GM21529 (cell line): Measurements from ENCODE around the gene BEND6.

Experiments used
- ATAC-seq: cut with Tn5 transposase; IDR thresholded peaks from one replicate; pipeline ENCODE4 v1.9.1; 2021; ENCODE audit not compliant: unreplicated experiment

BEND6 gene, protein sequence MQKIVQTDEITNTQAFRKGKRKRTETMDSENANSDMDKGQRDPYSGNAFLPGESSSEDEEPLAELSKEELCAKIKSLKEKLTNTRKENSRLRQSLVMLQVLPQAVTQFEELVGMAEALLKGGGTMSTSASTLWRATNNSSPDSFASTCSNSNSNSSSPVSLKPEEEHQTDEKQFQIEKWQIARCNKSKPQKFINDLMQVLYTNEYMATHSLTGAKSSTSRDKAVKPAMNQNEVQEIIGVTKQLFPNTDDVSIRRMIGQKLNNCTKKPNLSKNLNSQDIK

GRCh38 chr6:56954403-56955170, at the start of gene BEND6:
Gene BEND6, plus strand, starts transcription at chr6:56955107. Its CDS starts 26,704 bp downstream, at chr6:56981811.
- ATAC-seq: peak; percentile 37

DNA sequence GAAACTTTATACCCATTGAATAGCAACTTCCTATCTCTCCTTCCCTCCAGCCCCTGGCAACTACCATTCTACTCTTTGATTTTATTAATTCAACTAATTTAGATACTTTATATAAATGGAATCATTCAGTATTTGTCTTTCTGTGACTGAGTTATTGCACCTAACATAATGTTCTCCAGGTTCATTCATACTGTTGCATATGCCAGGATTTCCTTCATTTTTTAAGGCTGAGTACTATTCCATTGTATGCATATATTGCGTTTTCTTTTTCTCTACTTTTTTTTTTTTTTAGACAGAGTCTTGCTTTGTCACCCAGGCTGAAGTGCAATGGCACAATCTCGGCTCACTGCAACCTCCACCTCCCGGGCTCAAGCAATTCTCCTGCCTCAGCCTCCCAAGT, 49.5 kb upstream of the BEND6 start:
- no peak for ATAC-seq

- ATAC-seq: no peak
Measured at GRCh38 chr6:56906752-56907151, 48.2 kb upstream of the BEND6 start.

DNA sequence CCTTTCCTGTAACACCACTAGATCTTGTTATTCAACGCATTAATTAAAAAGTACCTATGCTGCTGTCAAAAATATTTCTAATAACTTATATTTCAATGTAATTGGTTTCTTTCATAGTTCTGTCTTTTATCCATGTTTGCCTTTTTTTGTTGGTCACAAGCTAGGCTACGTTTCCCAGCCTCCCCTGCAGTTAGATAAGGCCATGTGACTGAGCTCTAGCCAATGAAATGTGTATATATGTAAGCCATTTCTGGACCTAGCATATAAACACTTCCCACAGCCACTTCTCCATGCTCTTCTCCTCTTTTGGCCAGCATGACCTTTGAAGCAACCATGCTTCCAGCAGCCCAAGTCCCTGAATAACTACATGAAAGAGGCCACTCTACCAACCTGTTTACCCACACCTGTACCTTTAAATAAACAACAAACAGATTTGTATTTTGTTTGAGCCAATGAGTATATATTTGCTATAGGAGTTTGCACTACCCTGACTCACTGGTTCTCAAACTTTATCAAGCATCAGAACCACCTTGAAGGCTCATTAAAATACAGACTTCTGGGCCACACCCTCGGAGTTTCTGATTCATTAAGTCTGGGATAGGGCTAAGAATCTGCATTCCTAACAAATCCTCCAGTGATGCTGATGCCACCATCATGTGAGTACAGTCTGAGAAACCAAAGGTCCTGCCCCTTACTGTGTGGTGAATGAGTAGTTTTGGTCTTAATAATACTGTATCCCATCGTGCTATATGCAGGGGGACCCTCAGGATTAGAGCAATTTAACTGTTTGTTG, 45.6 kb upstream of the BEND6 start:
- ATAC-seq: no peak

- no peak for ATAC-seq
Measured at GRCh38 chr6:56911847-56912246, 43.1 kb upstream of the BEND6 start.

DNA sequence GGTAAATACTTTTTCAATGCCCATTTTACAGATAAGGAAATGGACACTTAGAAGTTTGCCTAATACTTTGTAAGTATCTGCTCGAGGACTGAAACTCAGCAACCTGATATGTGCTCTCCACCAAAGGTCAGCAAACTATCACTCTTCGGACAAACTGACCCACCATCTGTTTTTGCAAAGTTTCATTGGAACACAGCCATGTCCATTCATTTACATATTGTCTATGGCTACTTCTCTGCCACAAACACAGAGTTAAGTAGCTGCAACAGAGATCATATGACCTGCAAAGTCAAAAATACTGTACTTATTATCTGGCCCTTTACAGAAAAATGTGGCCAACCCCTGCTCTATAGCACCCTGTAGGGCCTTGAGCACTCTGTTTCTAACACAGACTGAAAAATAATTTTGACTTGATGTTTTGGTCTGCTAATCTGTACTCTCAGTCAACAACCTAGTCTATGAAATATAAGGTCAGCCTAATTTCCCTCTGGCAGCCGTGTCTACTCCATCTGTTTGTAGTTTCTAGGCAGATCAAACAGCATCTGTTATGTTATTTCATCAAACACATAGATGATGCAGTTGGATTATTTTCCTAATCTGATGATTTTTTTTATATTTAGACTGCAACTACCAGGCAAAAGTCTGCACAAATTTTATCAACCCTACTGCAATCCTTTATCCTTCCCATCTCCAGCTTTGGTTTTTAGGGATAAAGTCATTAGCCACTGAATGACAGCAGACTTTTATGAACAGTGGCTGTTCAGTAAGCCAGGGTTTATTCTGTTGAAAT, 41.4 kb upstream of the BEND6 start:
- ATAC-seq: no peak

DNA sequence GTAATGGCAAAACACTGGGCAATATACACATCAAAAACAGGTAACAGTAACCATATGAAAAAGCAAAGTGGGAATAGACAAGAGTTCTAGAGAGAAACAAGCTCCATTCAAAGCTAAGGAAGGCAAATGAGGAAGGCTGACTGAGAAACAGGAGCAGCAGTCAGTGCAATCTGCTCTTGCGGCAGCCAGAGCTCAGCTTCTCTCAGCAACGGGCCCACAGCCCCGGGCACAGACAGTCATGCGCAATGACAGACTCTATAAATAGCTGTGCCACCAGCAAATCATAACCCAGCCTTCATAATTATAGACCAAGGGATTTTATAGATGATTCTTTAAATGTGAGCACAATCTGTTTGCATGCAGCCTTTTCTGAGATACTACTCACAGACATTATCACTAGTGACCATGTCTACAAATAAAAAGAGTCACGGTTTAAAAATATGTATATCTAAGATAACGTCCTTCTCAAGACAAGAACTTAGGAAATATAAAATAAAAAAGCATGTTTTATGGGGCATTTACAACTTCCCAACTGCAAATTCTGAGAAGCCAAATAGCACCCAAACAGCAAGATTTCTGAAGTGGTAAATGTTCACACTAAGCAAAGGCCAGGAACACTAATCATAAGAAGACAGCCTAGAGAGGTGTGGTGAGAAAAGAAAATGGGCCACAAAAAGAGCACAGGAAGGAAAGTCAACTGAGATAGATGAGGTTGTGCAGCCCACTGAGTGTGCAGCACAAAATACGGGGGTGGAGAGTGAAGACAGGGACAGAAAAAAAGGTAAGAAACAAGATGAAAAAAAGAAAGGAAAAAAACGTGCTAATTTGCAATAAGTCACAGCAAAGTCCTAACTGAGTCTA, 39.9 kb upstream of the BEND6 start:
- no peak for ATAC-seq

DNA sequence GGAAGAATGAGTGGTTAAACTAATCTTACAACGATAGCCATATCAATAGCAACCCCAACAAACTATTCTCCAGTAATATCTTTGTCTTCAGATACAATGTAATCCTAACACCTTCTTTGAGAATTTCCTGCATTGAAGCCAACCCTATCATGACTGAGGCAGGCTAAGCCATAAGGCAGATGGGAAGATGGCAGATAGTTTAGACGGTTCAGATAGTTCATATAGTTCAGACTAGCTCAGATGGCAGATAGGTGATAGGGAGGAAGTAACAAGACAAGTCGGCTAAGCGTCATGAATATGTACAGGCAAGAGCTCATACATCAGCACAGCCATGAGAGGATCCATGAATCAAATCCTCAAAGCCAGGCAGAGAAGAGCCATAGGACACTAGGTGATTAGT, 39.1 kb upstream of the BEND6 start:
- no peak for ATAC-seq

DNA sequence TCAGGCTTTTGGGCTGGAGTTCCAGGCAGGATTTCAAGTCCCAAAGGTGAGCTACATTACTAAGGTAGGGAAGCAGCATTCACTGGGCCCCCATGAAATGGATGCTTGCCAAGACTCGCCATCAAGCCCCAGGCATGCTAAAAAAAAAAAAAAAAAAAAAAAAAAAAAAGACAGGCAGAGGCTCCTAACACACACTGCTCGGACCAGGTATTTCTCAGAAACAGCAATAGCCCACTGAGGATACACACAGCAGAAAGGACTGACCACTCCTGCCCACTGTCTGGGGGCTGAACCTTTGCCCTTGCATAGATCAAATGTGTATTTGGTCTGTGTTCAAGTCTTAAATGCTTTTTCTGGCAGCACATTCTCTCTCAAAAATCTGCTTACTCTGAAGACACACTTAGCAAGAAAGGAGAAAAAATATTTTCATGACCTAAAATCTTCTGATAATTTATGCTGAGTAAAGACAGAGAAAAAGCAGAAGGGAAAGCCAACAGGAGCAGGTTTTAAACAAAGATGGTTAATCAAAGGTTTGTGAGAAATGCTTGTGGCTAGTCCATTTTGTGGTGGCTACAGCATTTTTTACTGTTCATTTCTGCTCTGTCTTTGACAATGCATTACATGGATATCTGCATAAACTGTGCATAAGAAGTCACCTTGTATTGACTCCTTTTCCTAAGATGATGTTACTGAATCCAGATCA, 37.9 kb upstream of the BEND6 start:
- ATAC-seq: peak; percentile 44

GRCh38 chr6:56922645-56923044, 32.3 kb upstream of the BEND6 start:
- no peak for ATAC-seq

DNA sequence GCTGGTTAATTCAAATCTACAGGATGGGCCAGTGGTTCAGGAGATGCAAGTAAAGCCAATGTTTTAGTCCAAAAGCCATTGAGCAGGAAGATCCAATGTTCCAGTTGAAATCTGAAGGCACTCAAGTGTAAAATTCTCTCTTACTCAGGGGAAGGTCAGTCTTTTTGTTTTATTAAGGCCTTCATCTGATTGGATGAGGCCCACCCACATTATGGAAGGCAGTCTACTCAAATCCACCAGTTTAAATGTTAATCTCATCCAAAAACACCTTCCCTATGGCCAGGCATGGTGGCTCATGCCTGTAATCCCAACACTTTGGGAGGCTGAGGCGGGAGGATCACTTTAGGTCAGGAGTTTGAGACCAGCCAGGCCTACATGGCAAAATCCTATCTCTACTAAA, 31.3 kb upstream of the BEND6 start:
- no peak for ATAC-seq

- peak; percentile 53 for ATAC-seq
Measured at GRCh38 chr6:56927538-56928453, 27.1 kb upstream of the BEND6 start.

DNA sequence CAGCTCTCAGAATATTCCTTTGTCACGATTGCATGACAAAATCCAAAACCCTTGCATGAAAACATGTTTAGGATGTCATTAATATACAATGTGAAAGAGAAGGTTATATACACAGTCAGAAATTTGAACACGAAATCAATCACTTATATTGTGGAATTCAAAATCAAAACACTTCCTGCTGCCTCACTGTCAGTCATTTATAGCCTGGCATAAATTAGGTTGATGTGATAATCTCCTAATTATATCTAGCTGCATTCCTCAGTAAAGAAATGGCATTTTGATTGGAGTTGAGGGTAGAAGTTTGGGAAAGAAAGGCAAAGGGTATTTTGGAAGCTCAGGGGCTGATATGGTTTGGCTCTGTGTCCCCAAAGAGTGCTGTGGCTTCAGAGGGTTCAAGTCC, 24.1 kb upstream of the BEND6 start:
- ATAC-seq: no peak

- ATAC-seq: no peak
Measured at GRCh38 chr6:56932910-56933477, 21.9 kb upstream of the BEND6 start.

GRCh38 chr6:56933650-56934049, 21.3 kb upstream of the BEND6 start:
- ATAC-seq: peak; percentile 52

DNA sequence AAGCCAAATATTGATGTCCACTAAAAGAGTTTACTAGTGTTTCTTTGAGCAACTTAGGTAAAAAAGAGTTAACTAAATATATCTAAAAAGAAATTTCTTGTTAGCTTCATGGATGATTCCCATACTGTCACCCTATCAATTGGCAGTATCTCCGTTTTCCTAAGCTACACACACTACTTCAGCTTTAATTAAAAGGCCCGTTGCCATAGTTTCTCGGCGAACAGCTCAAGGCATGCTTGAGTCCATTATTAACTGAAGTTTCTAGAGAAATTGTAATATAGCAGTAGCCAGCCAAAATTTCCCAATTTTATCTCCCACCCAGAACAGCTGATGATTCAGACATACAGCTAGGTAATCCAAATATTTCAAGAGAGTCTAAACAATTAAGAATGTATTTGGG, 20.0 kb upstream of the BEND6 start:
- ATAC-seq: no peak

- no peak for ATAC-seq
Measured at GRCh38 chr6:56936466-56936865, 18.4 kb upstream of the BEND6 start.

DNA sequence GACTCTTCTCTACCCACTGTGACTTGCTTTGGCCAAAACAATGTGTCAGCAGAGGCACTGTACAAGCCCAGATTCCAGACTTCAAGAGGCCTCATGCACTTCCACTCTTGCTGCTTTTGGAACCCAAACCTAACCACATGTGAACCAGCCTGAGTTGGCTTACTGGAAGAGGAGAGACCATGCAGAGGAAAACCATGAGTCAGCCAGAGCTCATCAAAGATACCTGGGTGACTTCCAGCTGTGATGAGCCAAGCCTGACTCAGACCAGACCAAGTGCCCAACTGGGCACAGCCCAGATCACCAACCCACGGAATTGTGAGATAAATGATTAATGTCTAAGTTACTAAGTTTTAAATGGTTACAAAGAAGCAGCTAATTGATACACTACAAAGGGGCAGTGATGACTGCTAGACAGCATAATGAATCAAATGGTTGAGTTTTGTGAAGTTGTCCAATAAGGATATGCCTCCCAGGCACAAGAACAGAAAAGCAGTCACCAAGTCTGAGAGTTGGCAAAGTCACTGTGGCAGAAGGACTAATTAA, 16.2 kb upstream of the BEND6 start:
- no peak for ATAC-seq
